Measurements from ENCODE around the gene RAET1L.
"Not testable (repeated sequence)": the region's sequence is repeated elsewhere in the genome, so short reads cannot be mapped to it uniquely, and the experiment has no call there.

Gene RAET1L

GRCh38 chr6:150068151-150068550 lies 42.8 kb upstream of the RAET1L start:
- no peak overlapping the region for H3K27ac ChIP-seq
- H3K9ac ChIP-seq (ENCODE audit: insufficient read length): no peak overlapping the region
- TF ChIP-seq EZH2 (IDR thresholded peaks at IDR 0.05): no peak
- TF ChIP-seq FOXP2 (optimal IDR thresholded peaks at IDR 0.05; ENCODE audit: control extremely low read depth, extremely low read length, insufficient read depth): no peak
- no peak for TF ChIP-seq POLR2AphosphoS5 (IDR thresholded peaks at IDR 0.05; ENCODE audit: borderline replicate concordance, low read depth, low read length)
- DNase-seq (ENCODE audit: low read depth, low spot score): no peak
- H3K36me3 ChIP-seq (ENCODE audit: insufficient read depth, low read length): no peaks in the 10 kb centered on the region
- no peaks in the 10 kb centered on the region for H3K9me3 ChIP-seq (ENCODE audit: low read depth, low read length)
- peak overlapping the region; percentile 81 for H3K4me3 ChIP-seq

- Histone ChIP-seq H3K4me3 (no peak overlapping the region), H3K9me3 (ENCODE audit: low read depth, low read length) (no peaks in the 10 kb centered on the region), H3K27ac (no peak overlapping the region), H3K36me3 (ENCODE audit: insufficient read depth, low read length) (no peaks in the 10 kb centered on the region), H3K9ac (ENCODE audit: insufficient read length) (no peak overlapping the region)
- TF ChIP-seq POLR2AphosphoS5 (IDR thresholded peaks at IDR 0.05; ENCODE audit: borderline replicate concordance, low read depth, low read length) (no peak), FOXP2 (optimal IDR thresholded peaks at IDR 0.05; ENCODE audit: control extremely low read depth, extremely low read length, insufficient read depth) (no peak), EZH2 (IDR thresholded peaks at IDR 0.05) (no peak)
- no peak for DNase-seq (ENCODE audit: low read depth, low spot score)
Measured at GRCh38 chr6:150065083-150065482, 39.8 kb upstream of the RAET1L start.

GRCh38 chr6:150063640-150064039 lies 38.3 kb upstream of the RAET1L start:
- H3K27ac ChIP-seq: no peak overlapping the region
- DNase-seq (ENCODE audit: low read depth, low spot score): no peak
- no peaks in the 10 kb centered on the region for H3K9me3 ChIP-seq (ENCODE audit: low read depth, low read length)
- H3K36me3 ChIP-seq (ENCODE audit: insufficient read depth, low read length): no peaks in the 10 kb centered on the region
- TF ChIP-seq POLR2AphosphoS5 (IDR thresholded peaks at IDR 0.05; ENCODE audit: borderline replicate concordance, low read depth, low read length) (no peak), EZH2 (IDR thresholded peaks at IDR 0.05) (no peak), FOXP2 (optimal IDR thresholded peaks at IDR 0.05; ENCODE audit: control extremely low read depth, extremely low read length, insufficient read depth) (no peak)
- no peak overlapping the region for H3K9ac ChIP-seq (ENCODE audit: insufficient read length)
- H3K4me3 ChIP-seq: no peak overlapping the region

- not testable (repeated sequence) for H3K9ac ChIP-seq (ENCODE audit: insufficient read length); H3K27ac ChIP-seq; H3K36me3 ChIP-seq (ENCODE audit: insufficient read depth, low read length); DNase-seq (ENCODE audit: low read depth, low spot score); H3K4me3 ChIP-seq; H3K9me3 ChIP-seq (ENCODE audit: low read depth, low read length)
Measured at GRCh38 chr6:150059973-150060372, 34.6 kb upstream of the RAET1L start.

GRCh38 chr6:150058986-150059385 lies 33.7 kb upstream of the RAET1L start:
- H3K9ac ChIP-seq (ENCODE audit: insufficient read length): no peak overlapping the region
- H3K9me3 ChIP-seq (ENCODE audit: low read depth, low read length): no peaks in the 10 kb centered on the region
- no peak overlapping the region for H3K27ac ChIP-seq
- no peak for DNase-seq (ENCODE audit: low read depth, low spot score)
- H3K36me3 ChIP-seq (ENCODE audit: insufficient read depth, low read length): no peaks in the 10 kb centered on the region
- H3K4me3 ChIP-seq: no peak overlapping the region
- TF ChIP-seq FOXP2 (optimal IDR thresholded peaks at IDR 0.05; ENCODE audit: control extremely low read depth, extremely low read length, insufficient read depth) (no peak), EZH2 (IDR thresholded peaks at IDR 0.05) (no peak)

- TF ChIP-seq FOXP2 (optimal IDR thresholded peaks at IDR 0.05; ENCODE audit: control extremely low read depth, extremely low read length, insufficient read depth) (no peak), EZH2 (IDR thresholded peaks at IDR 0.05) (no peak), POLR2AphosphoS5 (IDR thresholded peaks at IDR 0.05; ENCODE audit: borderline replicate concordance, low read depth, low read length) (no peak)
- Histone ChIP-seq H3K9ac (ENCODE audit: insufficient read length) (no peak overlapping the region), H3K27ac (no peak overlapping the region), H3K4me3 (no peak overlapping the region), H3K9me3 (ENCODE audit: low read depth, low read length) (no peaks in the 10 kb centered on the region), H3K36me3 (ENCODE audit: insufficient read depth, low read length) (no peaks in the 10 kb centered on the region)
- no peak for DNase-seq (ENCODE audit: low read depth, low spot score)
Measured at GRCh38 chr6:150058231-150058792, 33.0 kb upstream of the RAET1L start.

- H3K27ac ChIP-seq: no peak overlapping the region
- no peak for DNase-seq (ENCODE audit: low read depth, low spot score)
- no peak overlapping the region for H3K9ac ChIP-seq (ENCODE audit: insufficient read length)
- TF ChIP-seq EZH2 (IDR thresholded peaks at IDR 0.05) (no peak), FOXP2 (optimal IDR thresholded peaks at IDR 0.05; ENCODE audit: control extremely low read depth, extremely low read length, insufficient read depth) (no peak), POLR2AphosphoS5 (IDR thresholded peaks at IDR 0.05; ENCODE audit: borderline replicate concordance, low read depth, low read length) (no peak)
- no peak overlapping the region for H3K4me3 ChIP-seq
- H3K9me3 ChIP-seq (ENCODE audit: low read depth, low read length): no peaks in the 10 kb centered on the region
- no peaks in the 10 kb centered on the region for H3K36me3 ChIP-seq (ENCODE audit: insufficient read depth, low read length)
Measured at GRCh38 chr6:150057501-150057951, 32.2 kb upstream of the RAET1L start.

GRCh38 chr6:150056916-150057315 lies 31.6 kb upstream of the RAET1L start:
- no peak overlapping the region for H3K9ac ChIP-seq (ENCODE audit: insufficient read length)
- H3K36me3 ChIP-seq (ENCODE audit: insufficient read depth, low read length): no peaks in the 10 kb centered on the region
- TF ChIP-seq POLR2AphosphoS5 (IDR thresholded peaks at IDR 0.05; ENCODE audit: borderline replicate concordance, low read depth, low read length) (no peak), FOXP2 (optimal IDR thresholded peaks at IDR 0.05; ENCODE audit: control extremely low read depth, extremely low read length, insufficient read depth) (no peak), EZH2 (IDR thresholded peaks at IDR 0.05) (no peak)
- H3K27ac ChIP-seq: no peak overlapping the region
- DNase-seq (ENCODE audit: low read depth, low spot score): no peak
- H3K4me3 ChIP-seq: no peak overlapping the region
- no peaks in the 10 kb centered on the region for H3K9me3 ChIP-seq (ENCODE audit: low read depth, low read length)

GRCh38 chr6:150056156-150056555 lies 30.8 kb upstream of the RAET1L start:
- no peak for DNase-seq (ENCODE audit: low read depth, low spot score)
- Histone ChIP-seq H3K27ac (no peak overlapping the region), H3K9ac (ENCODE audit: insufficient read length) (no peak overlapping the region), H3K9me3 (ENCODE audit: low read depth, low read length) (no peaks in the 10 kb centered on the region), H3K36me3 (ENCODE audit: insufficient read depth, low read length) (no peaks in the 10 kb centered on the region), H3K4me3 (no peak overlapping the region)
- TF ChIP-seq FOXP2 (optimal IDR thresholded peaks at IDR 0.05; ENCODE audit: control extremely low read depth, extremely low read length, insufficient read depth): no peak
- no peak for TF ChIP-seq EZH2 (IDR thresholded peaks at IDR 0.05)
- no peak for TF ChIP-seq POLR2AphosphoS5 (IDR thresholded peaks at IDR 0.05; ENCODE audit: borderline replicate concordance, low read depth, low read length)

All from SK-N-MC (cell line).